ENCODE measurements around the gene MARVELD2.

MARVELD2 gene

DNA sequence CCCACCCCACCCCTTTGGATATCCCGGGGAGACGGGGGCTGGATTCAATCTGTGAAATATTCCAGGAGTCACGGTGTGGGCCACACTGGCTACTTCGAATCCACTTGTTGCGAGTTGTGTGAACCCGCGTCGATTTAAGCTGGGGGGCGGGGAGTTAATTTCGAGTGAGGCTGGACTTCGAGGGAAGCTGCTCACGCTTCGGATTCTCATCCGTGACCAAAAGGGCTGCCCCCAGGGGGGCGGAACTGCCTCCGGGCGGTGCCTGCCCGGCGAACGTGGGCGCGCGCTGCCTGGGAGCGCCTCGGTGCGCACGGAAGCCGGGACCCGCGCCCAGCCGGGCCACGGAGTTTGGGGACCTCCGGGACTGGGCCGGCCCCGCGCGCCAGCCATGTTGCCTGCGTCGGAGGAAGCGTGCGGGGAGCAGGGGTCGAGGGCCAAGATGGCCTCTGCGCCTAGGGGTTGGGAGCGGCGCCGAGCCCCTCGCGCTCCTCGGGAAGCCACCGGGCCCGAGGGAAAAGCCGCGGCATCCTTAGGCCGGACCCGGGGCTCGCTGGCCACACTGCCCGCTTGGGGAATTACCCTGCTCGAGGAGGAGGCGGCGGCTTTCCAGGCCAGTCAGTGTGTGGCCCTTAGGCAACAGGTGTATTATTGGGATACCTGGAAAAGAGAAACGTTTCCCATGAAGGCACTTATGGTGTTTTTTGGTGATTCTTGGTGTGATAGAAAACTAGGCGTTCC, 78.6 kb downstream of the MARVELD2 start:
- DNase-seq = peak; percentile 12
